Measurements from ENCODE around the gene OR10J1. TPM values are rescaled to one million over a fixed set of nuclear protein-coding genes. Genes with fewer than 3 reads are reported as not detected.

OR10J1 gene
- total RNA-seq, 1 experiment from 2014 or later = not detected

- DNase-seq = no peak
- H3K27ac Mint-ChIP-seq (ENCODE audit: unreplicated experiment) = no peak overlapping the region
- no peaks in the 10 kb centered on the region for H3K27me3 Mint-ChIP-seq (ENCODE audit: unreplicated experiment)
- BruUV-seq (replicated peaks) = no TSS peak
- TF ChIP-seq CTCF (IDR thresholded peaks at IDR 0.05; ENCODE audit: unreplicated experiment) = no peak
- H3K4me1 Mint-ChIP-seq (ENCODE audit: low read depth, unreplicated experiment) = no peaks in the 10 kb centered on the region
- peaks cover 11% of the 10 kb centered on the region for H3K9me3 Mint-ChIP-seq (ENCODE audit: low read depth, unreplicated experiment)
- CTCF ChIA-PET = no interaction called here
- intact Hi-C loops (cut with micrococcal nuclease; ENCODE audit: unreplicated experiment) = no loop called here
- H3K36me3 Mint-ChIP-seq (ENCODE audit: insufficient read depth, unreplicated experiment) = no peaks in the 10 kb centered on the region
- no peak overlapping the region for H3K4me3 Mint-ChIP-seq (ENCODE audit: low read depth, unreplicated experiment)
Observed at GRCh38 chr1:159483501-159483900, 44.0 kb downstream of the OR10J1 start.

Other genes with a start within 250 kb of the OR10J1 start
- not detected in 2 replicates for gene ACKR1, start 234.8 kb upstream of the OR10J1 start, total RNA-seq (2022)
- gene FCER1A, start 137.4 kb upstream of the OR10J1 start, total RNA-seq (2022) = not detected in 2 replicates
- gene OR10J4, start 7.5 kb upstream of the OR10J1 start, total RNA-seq (2022) = not detected in 2 replicates
- not detected in 2 replicates for gene OR10J5, start 96.3 kb downstream of the OR10J1 start, total RNA-seq (2022)
- 0.66 TPM in 1 of 2 replicates, not detected in the other for gene APCS, start 148.1 kb downstream of the OR10J1 start, total RNA-seq (2022)

Measured in Calu3 (cell line).